Activated CD4-positive, alpha-beta T cell treated with anti-CD3 and anti-CD28 coated beads, Interleukin-2, amount 10 ng/mL, durations not matched to agents 24 days and 14 days (primary cell): ENCODE results near the gene SEC14L5. TPM values are rescaled to one million over a fixed set of nuclear protein-coding genes. Genes with fewer than 3 reads are reported as not detected.

Experiments
- DNase-seq: peaks from one replicate; pipeline ENCODE4 v3.0.0; 2022
- H3K27ac Mint-ChIP-seq: one replicate; pipeline ENCODE4 v1.8.0; 2022; ENCODE audit warnings: mild to moderate bottlenecking, mixed read lengths
- H3K27me3 Mint-ChIP-seq: one replicate; pipeline ENCODE4 v1.8.0; 2022; ENCODE audit warnings: mixed read lengths
- H3K36me3 Mint-ChIP-seq: one replicate; pipeline ENCODE4 v1.8.0; 2022; ENCODE audit warnings: low read depth, mild to moderate bottlenecking, mixed read lengths
- H3K4me1 Mint-ChIP-seq: one replicate; pipeline ENCODE4 v1.8.0; 2021; ENCODE audit warnings: mixed read lengths
- H3K4me3 Mint-ChIP-seq: one replicate; pipeline ENCODE4 v1.8.0; 2022; ENCODE audit warnings: mild to moderate bottlenecking, moderate library complexity, mixed read lengths
- H3K9me3 Mint-ChIP-seq: one replicate; pipeline ENCODE4 v1.8.0; 2021; ENCODE audit warnings: mixed read lengths
- intact Hi-C: fragments of 100-400 bp; cut with micrococcal nuclease; formaldehyde crosslinking; loops from one replicate; pipeline ENCODE4 v1.15.1; 2023
- total RNA-seq: library from RNA; stranded (reverse); gene quantifications from 2 replicates; pipeline ENCODE4 v1.2.3, GENCODE V29; 2022

Gene SEC14L5
- total RNA-seq, 1 donor from 2014 or later: not detected

GRCh38 chr16:5028950-5029475 is 70.9 kb downstream of the SEC14L5 start:
- Mint-ChIP-seq H3K36me3 (no peaks in the 10 kb centered on the region), H3K27ac (no peak overlapping the region), H3K4me1 (peaks cover 6% of the 10 kb centered on the region), H3K9me3 (no peaks in the 10 kb centered on the region), H3K4me3 (no peak overlapping the region), H3K27me3 (no peaks in the 10 kb centered on the region)
- intact Hi-C loops: no loop called here
- no peak for DNase-seq

- H3K27ac Mint-ChIP-seq: no peak overlapping the region
- no peaks in the 10 kb centered on the region for H3K27me3 Mint-ChIP-seq
- intact Hi-C loops: loop anchor here (5.0 kb wide), 1 partner anchor 42 kb away; the partner anchor contains the start of gene ALG1
- DNase-seq: no peak
- no peaks in the 10 kb centered on the region for H3K36me3 Mint-ChIP-seq
- no peaks in the 10 kb centered on the region for H3K9me3 Mint-ChIP-seq
- H3K4me3 Mint-ChIP-seq: no peak overlapping the region
- H3K4me1 Mint-ChIP-seq: peaks cover 10% of the 10 kb centered on the region
Measured at GRCh38 chr16:5030251-5030870, 72.2 kb downstream of the SEC14L5 start.

GRCh38 chr16:5031601-5032000 is 73.5 kb downstream of the SEC14L5 start:
- Mint-ChIP-seq H3K4me1 (peaks cover 10% of the 10 kb centered on the region), H3K36me3 (no peaks in the 10 kb centered on the region), H3K27me3 (no peaks in the 10 kb centered on the region), H3K4me3 (peak overlapping the region; percentile 48), H3K27ac (no peak overlapping the region), H3K9me3 (no peaks in the 10 kb centered on the region)
- DNase-seq: no peak
- intact Hi-C loops: loop anchor here (5.0 kb wide), 1 partner anchor 41 kb away; the partner anchor contains the start of gene ALG1

GRCh38 chr16:5032748-5033167 is 74.6 kb downstream of the SEC14L5 start:
- H3K27ac Mint-ChIP-seq: no peak overlapping the region
- intact Hi-C loops: loop anchor here (1.0 to 5.0 kb wide), 2 partner anchors 40 to 74 kb away; partner anchors contain the start of genes ALG1 and SEC14L5
- H3K4me3 Mint-ChIP-seq: peak overlapping the region; percentile 89
- no peaks in the 10 kb centered on the region for H3K27me3 Mint-ChIP-seq
- H3K9me3 Mint-ChIP-seq: no peaks in the 10 kb centered on the region
- no peaks in the 10 kb centered on the region for H3K36me3 Mint-ChIP-seq
- DNase-seq: no peak
- peaks cover 10% of the 10 kb centered on the region for H3K4me1 Mint-ChIP-seq

GRCh38 chr16:5033256-5034166 is 75.4 kb downstream of the SEC14L5 start, which contains the start of gene NAGPA:
NAGPA (minus strand) TSS chr16:5033935; CDS start chr16:5033914, 21 bp downstream.
- Mint-ChIP-seq H3K4me3 (peak within 1 kb of the TSS; percentile 89), H3K9me3 (no peaks in the 10 kb centered on the region)

GRCh38 chr16:5034167-5034523 is 76.0 kb downstream of the SEC14L5 start:
- Mint-ChIP-seq H3K36me3 (no peaks in the 10 kb centered on the region), H3K27me3 (no peaks in the 10 kb centered on the region), H3K9me3 (no peaks in the 10 kb centered on the region), H3K27ac (peak overlapping the region; percentile 84), H3K4me1 (peaks cover 10% of the 10 kb centered on the region), H3K4me3 (peak overlapping the region; percentile 89)
- intact Hi-C loops: loop anchor here (5.0 kb wide), 1 partner anchor 38 kb away; the partner anchor contains the start of gene ALG1
- DNase-seq: no peak

More at GRCh38 chr16:5033256-5034166, 75.4 kb downstream of the SEC14L5 start, which contains the start of gene NAGPA:
- intact Hi-C loops: loop anchor here (1.0 to 5.0 kb wide), 2 partner anchors 39 to 75 kb away; partner anchors contain the start of genes ALG1 and SEC14L5
- Mint-ChIP-seq H3K4me1 (peaks cover 10% of the 10 kb centered on the region), H3K27me3 (no peaks in the 10 kb centered on the region), H3K36me3 (no peaks in the 10 kb centered on the region), H3K27ac (peak within 1 kb of the TSS; percentile 84)
- DNase-seq: peak; percentile 95

- Mint-ChIP-seq H3K4me1 (peaks cover 10% of the 10 kb centered on the region), H3K27ac (no peak overlapping the region), H3K4me3 (no peak overlapping the region), H3K27me3 (no peaks in the 10 kb centered on the region), H3K36me3 (no peaks in the 10 kb centered on the region), H3K9me3 (no peaks in the 10 kb centered on the region)
- DNase-seq: no peak
- intact Hi-C loops: no loop called here
Measured at GRCh38 chr16:5035909-5036227, 77.7 kb downstream of the SEC14L5 start.

- Mint-ChIP-seq H3K27me3 (no peaks in the 10 kb centered on the region), H3K9me3 (no peaks in the 10 kb centered on the region), H3K36me3 (no peaks in the 10 kb centered on the region), H3K27ac (no peak overlapping the region), H3K4me3 (no peak overlapping the region), H3K4me1 (peaks cover 10% of the 10 kb centered on the region)
- no peak for DNase-seq
- intact Hi-C loops: no loop called here
Measured at GRCh38 chr16:5036228-5037156, 78.4 kb downstream of the SEC14L5 start.

GRCh38 chr16:5040451-5040850 is 82.3 kb downstream of the SEC14L5 start:
- Mint-ChIP-seq H3K27ac (no peak overlapping the region), H3K4me1 (no peaks in the 10 kb centered on the region), H3K36me3 (no peaks in the 10 kb centered on the region), H3K27me3 (no peaks in the 10 kb centered on the region), H3K9me3 (no peaks in the 10 kb centered on the region), H3K4me3 (no peak overlapping the region)
- intact Hi-C loops: no loop called here
- no peak for DNase-seq

- Mint-ChIP-seq H3K27me3 (no peaks in the 10 kb centered on the region), H3K9me3 (no peaks in the 10 kb centered on the region), H3K36me3 (no peaks in the 10 kb centered on the region), H3K4me3 (no peak overlapping the region), H3K27ac (no peak overlapping the region), H3K4me1 (no peaks in the 10 kb centered on the region)
- intact Hi-C loops: no loop called here
- DNase-seq: no peak
Measured at GRCh38 chr16:5041600-5042133, 83.5 kb downstream of the SEC14L5 start.

GRCh38 chr16:5042574-5043171 is 84.5 kb downstream of the SEC14L5 start:
- DNase-seq: no peak
- no peaks in the 10 kb centered on the region for H3K9me3 Mint-ChIP-seq
- H3K36me3 Mint-ChIP-seq: no peaks in the 10 kb centered on the region
- H3K27me3 Mint-ChIP-seq: no peaks in the 10 kb centered on the region
- no peak overlapping the region for H3K27ac Mint-ChIP-seq
- no peak overlapping the region for H3K4me3 Mint-ChIP-seq
- no peaks in the 10 kb centered on the region for H3K4me1 Mint-ChIP-seq
- intact Hi-C loops: no loop called here

GRCh38 chr16:5044011-5044540 is 85.9 kb downstream of the SEC14L5 start:
- Mint-ChIP-seq H3K27ac (no peak overlapping the region), H3K27me3 (peaks cover 6% of the 10 kb centered on the region), H3K4me3 (no peak overlapping the region), H3K4me1 (peaks cover 2% of the 10 kb centered on the region), H3K36me3 (no peaks in the 10 kb centered on the region), H3K9me3 (no peaks in the 10 kb centered on the region)
- DNase-seq: no peak
- intact Hi-C loops: no loop called here
